Measurements from ENCODE around the gene PDAP1.

DNA sequence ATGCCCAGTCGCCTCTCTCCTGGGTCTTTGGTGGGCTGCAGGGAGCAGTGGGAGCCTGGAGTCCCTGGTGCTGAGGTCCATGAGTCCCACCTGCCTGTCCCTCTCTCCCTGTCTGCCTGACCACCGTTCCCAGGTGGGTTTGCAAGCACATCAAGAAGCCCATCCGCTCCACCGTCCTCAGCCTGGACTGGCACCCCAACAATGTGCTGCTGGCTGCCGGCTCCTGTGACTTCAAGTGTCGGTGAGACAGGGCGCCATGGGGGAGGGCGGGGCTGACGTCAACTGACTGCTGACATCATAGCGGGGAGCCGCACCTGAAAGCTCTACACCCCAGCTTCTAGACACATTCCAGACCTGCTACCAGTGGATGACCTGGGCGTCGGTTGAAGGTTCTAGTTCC, 18.6 kb downstream of the PDAP1 start:
- TF ChIP-seq, protein P1, sequence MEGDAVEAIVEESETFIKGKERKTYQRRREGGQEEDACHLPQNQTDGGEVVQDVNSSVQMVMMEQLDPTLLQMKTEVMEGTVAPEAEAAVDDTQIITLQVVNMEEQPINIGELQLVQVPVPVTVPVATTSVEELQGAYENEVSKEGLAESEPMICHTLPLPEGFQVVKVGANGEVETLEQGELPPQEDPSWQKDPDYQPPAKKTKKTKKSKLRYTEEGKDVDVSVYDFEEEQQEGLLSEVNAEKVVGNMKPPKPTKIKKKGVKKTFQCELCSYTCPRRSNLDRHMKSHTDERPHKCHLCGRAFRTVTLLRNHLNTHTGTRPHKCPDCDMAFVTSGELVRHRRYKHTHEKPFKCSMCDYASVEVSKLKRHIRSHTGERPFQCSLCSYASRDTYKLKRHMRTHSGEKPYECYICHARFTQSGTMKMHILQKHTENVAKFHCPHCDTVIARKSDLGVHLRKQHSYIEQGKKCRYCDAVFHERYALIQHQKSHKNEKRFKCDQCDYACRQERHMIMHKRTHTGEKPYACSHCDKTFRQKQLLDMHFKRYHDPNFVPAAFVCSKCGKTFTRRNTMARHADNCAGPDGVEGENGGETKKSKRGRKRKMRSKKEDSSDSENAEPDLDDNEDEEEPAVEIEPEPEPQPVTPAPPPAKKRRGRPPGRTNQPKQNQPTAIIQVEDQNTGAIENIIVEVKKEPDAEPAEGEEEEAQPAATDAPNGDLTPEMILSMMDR (IDR thresholded peaks at IDR 0.05): no peak
- TF ChIP-seq POLR2AphosphoS5 (IDR thresholded peaks at IDR 0.05): no peak

All from breast epithelium (tissue), 3 donors.